SIG-M5 treated with dmso at 0.1 percent for 504 hours (cell line): ENCODE results near the gene RNF222.
"Not testable (repeated sequence)": the region's sequence is repeated elsewhere in the genome, so short reads cannot be mapped to it uniquely, and the experiment has no call there.

Experiments
- DNase-seq: peaks from one replicate; lab custom pipeline; 2025; ENCODE audit not compliant: unreplicated experiment; lab: John Stamatoyannopoulos, UW

The RNF222 gene

GRCh38 chr17:8382052-8382879 is 15.4 kb downstream of the RNF222 start:
- no peak for DNase-seq

- no peak for DNase-seq
Measured at GRCh38 chr17:8380049-8380448, 17.6 kb downstream of the RNF222 start.

GRCh38 chr17:8378117-8378516 is 19.5 kb downstream of the RNF222 start:
- not testable (repeated sequence) for DNase-seq

- no peak for DNase-seq
Measured at GRCh38 chr17:8377422-8377821, 20.2 kb downstream of the RNF222 start.

- peak; percentile 79 for DNase-seq
Measured at GRCh38 chr17:8376271-8377067, 21.2 kb downstream of the RNF222 start, which contains the start of gene KRABD2. KRABD2 (minus strand) TSS chr17:8376704.

GRCh38 chr17:8375738-8376259 is 21.8 kb downstream of the RNF222 start:
- peak; percentile 22 for DNase-seq

GRCh38 chr17:8373856-8374255 is 23.8 kb downstream of the RNF222 start:
- not testable (repeated sequence) for DNase-seq

GRCh38 chr17:8372422-8372821 is 25.2 kb downstream of the RNF222 start:
- DNase-seq = no peak

- DNase-seq = no peak
Measured at GRCh38 chr17:8371786-8372185, 25.8 kb downstream of the RNF222 start.

GRCh38 chr17:8369944-8370343 is 27.7 kb downstream of the RNF222 start:
- no peak for DNase-seq

- DNase-seq = no peak
Measured at GRCh38 chr17:8368193-8368592, 29.4 kb downstream of the RNF222 start.

GRCh38 chr17:8366231-8366630 is 31.4 kb downstream of the RNF222 start:
- DNase-seq = no peak

- no peak for DNase-seq
Measured at GRCh38 chr17:8365143-8365542, 32.5 kb downstream of the RNF222 start.

- no peak for DNase-seq
Measured at GRCh38 chr17:8362651-8363332, 34.8 kb downstream of the RNF222 start.

GRCh38 chr17:8360751-8361150 is 36.9 kb downstream of the RNF222 start:
- DNase-seq = no peak

GRCh38 chr17:8360260-8360659 is 37.4 kb downstream of the RNF222 start:
- no peak for DNase-seq

GRCh38 chr17:8359769-8360168 is 37.9 kb downstream of the RNF222 start:
- DNase-seq = no peak

GRCh38 chr17:8357910-8358309 is 39.7 kb downstream of the RNF222 start:
- no peak for DNase-seq

- DNase-seq = no peak
Measured at GRCh38 chr17:8354236-8354635, 43.4 kb downstream of the RNF222 start.

GRCh38 chr17:8353736-8354135 is 43.9 kb downstream of the RNF222 start:
- no peak for DNase-seq

- DNase-seq = no peak
Measured at GRCh38 chr17:8350339-8350738, 47.3 kb downstream of the RNF222 start.
